Right kidney (tissue), 1 donor: Measurements from ENCODE around the gene RPL4.
"Not testable (repeated sequence)": the region's sequence is repeated elsewhere in the genome, so short reads cannot be mapped to it uniquely, and the experiment has no call there.

Experiments used
- DNase-seq: peaks from one replicate; pipeline ENCODE4 v3.0.0-alpha.2; 2016

Gene RPL4

DNA sequence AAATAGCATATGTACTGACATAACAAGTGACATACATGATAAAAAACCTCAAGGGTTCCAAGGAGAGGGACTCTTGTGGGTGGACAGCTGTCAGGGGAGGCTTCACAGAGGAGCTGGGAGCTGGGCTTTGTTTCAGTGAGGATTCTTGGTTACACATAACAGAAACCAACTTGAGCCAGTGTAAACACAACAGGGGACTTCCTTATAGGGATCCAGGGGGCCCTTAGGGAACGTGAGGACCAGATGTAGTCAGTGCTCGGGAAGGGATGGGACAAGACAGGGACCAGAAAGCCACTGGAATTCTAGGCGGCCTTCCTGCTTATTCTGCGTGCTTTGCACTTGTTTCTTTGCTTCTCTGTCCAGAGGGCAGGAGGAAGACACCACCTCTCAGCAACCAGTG lies 42.0 kb downstream of the RPL4 start:
- DNase-seq = no peak

DNA sequence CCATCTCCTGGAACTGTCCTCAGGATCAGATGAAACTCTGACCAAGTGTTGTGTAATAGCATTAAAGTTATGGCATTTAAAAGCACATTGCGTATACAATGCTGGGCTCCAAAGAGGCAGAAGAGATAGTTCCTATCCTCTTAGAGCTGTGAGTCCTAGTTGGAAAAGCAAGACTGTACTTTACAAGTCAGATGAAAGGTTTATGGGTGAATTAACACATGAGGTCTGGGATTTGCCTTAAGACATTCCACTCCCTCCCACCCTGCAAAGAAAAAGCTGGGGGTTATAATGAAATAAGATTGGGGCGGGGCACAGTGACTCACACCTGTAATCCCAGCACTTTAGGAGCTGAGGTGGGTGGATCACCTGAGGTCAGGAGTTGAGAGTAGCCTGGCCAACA lies 42.7 kb downstream of the RPL4 start:
- no peak for DNase-seq

DNA sequence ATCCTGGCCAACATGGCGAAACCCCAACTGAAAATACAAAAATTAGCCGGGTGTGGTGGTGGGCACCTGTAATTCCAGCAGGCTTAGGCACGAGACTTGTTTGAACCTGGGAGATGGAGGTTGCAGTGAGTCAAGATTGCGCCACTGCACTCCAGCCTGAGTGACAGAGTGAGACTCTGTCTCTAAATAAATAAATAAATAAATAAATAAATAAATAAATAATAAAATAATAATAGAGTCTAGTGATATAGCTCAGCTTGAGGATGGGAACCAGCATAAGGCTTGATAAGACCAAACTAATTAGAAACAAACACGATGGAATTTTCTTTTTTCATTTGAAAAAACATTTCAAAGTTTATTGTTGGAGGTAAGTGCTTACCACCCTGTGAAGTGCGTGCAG lies 43.4 kb downstream of the RPL4 start:
- DNase-seq = not testable (repeated sequence)

DNA sequence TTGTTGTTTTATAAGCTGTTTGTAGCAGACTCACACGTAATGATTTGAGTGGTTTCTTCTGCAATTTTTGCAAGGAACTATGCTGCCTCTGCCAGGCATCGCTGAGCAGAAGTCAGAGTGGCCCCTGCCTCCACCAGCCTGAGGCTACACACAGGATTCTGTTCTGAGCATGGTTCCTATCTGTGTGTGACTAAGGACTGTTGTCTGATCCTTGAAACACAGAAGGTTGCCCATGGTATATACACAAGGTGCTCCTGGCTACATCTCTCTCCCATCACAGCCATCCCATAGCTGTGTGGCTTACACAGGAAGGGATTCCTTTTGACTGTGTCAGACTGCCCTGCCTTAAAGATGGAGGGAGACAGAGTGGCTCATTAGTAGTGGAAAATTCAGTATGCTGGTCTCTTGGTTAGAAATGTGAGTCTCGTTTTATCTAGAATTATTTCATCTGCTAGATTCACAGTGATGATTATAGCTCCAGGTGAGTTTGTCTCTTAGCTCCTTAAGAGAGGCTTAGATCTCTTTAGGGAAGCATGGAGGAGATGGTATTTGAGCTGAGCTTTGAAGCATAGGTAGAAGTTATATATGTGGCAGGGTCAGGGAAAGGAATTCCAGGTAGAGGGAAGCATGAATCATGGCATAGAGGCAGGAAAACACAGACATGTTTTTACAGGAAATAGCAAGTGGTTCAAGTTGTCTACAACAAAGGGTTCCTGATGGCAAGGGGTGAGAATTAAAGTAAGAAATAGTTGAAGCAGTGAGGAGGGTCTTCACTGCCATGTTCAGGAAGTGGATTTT lies 44.6 kb downstream of the RPL4 start:
- no peak for DNase-seq

DNA sequence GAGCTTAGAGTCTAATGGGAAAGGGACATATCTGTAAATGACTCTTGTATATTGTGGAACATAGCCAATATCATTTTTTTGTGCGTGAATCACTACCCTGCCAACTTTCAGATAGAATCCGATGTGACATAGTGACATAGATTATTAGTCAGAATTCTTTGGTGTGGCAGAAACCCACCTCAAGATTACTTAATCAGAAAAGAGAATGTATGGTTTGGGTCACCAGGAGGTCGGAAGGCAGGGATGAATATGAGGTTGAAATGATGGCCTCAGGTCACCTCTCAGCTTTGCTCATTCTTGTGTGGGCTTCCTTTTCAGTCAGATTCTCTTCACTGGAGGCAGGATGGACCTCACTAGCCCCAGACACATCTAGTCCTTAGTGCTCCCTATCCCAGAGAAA lies 48.4 kb downstream of the RPL4 start:
- DNase-seq = no peak

DNA sequence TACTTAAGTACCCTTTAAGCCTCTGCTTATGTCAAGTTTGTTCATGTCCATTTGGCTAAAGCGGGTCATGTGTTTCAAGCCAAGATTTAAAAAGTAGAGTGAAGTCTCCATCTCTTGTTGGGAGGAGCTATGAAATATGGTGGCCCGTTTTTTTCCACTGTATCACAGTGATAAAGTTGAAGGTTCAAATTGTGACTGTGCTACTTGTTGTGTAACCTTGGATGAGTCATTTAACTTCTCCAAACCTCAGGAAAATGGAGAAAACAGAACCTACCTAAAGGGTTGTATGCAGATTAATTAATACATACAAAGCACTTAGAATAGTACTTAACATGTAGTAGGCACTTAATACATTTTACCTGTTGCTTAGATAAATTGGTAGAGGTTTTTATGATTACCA lies 50.5 kb downstream of the RPL4 start:
- no peak for DNase-seq

DNA sequence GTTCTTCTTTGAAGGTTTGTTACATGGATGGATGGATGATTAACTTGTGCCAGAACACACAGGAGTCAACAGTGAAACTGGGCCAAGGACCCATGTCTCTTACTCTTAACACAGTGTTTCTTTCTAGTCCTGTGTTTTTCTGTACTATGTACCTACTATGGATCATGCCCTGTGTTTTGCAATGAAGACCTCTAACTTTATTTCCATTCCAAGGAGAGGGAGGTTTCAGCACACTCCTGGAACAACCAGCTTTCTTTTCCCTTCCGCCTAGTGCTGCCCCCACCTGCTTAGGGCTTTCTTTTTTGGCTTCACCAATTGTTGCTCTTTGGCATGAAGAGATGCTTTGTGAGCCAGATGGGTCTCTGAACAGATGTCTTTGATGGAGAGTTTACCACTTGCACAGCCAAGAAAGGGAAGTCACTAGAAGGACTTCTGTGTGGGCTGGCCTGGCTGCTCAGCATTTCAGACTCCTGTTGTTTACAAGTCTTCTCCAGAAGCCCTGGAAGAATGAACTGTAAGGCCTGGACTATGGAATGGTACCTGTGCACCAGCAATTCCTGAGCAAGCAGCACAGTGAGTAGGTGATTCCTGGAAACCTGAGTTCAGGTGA lies 51.6 kb downstream of the RPL4 start:
- no peak for DNase-seq

DNA sequence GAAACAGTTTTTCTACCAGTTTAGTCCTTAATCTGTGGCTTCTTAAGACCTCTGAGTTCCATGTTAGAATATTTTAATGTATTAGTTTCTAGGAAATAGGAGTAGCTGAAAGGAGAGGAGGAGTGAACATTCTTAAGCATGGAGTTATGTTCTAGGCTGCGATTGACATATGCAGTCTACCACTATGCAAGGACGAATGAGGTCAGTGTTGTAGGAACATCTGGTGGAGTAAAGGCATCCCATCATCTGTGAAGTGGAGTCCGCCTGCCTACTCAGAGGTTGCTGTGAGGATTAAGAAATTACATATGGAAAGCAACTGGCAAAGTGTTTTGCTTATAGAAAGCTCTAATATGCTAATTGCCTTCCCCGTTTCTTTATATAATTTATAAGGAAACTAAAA lies 52.2 kb downstream of the RPL4 start:
- DNase-seq = no peak
